AG04449 (cell line): ENCODE results near the gene IFT122.

ENCODE experiments used
- CTCF ChIA-PET: fragments of 350-600 bp; formaldehyde crosslinking; extraction: SDS; loops from one replicate; lab custom pipeline; 2021; ENCODE audit warnings: antibody characterized with exemption; lab: Yijun Ruan, JAX
- POLR2A ChIA-PET: fragments of 400-600, 350-600 bp; formaldehyde crosslinking; extraction: SDS; loops from one replicate; lab custom pipeline; 2020; ENCODE audit warnings: antibody characterized with exemption, inconsistent platforms; lab: Yijun Ruan, JAX
- DNase-seq: peaks from one replicate; pipeline ENCODE4 v3.0.0-alpha.2; 2010; ENCODE audit warnings: low read depth, low spot score
- H3K4me3 ChIP-seq: 2 replicates; pipeline ENCODE4 v1.5.1; 2011; ENCODE audit warnings: low read depth, mild to moderate bottlenecking, control low read depth, low read length
- TF ChIP-seq, protein P1 (sequence below): IDR thresholded peaks from one replicate; pipeline ENCODE4 v1.5.1; 2011; ENCODE audit warnings: mild to moderate bottlenecking, moderate library complexity, low read length, control low read depth, inconsistent platforms; ENCODE audit not compliant: insufficient read depth; ENCODE audit errors: missing control alignments

Gene IFT122

DNA sequence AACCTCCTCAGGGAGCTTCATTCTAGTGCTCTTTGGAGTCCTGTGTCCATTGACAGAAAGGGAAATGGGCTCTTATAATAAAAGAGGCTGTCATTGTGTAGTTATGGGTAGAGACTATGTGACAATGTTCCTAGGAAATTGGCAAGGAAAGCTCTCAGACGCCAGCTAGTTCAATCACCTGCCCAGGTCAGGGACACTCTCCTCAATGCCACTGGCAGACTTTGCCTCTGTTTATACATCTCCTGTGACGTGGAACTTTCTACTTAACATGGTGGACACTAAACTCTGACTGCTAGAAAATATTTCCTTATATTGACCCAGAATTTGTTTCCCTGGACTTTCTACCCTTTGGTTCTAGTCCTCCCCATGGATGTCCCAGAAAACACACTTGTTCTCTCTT is 14.4 kb upstream of the IFT122 start:
- TF ChIP-seq, protein P1, sequence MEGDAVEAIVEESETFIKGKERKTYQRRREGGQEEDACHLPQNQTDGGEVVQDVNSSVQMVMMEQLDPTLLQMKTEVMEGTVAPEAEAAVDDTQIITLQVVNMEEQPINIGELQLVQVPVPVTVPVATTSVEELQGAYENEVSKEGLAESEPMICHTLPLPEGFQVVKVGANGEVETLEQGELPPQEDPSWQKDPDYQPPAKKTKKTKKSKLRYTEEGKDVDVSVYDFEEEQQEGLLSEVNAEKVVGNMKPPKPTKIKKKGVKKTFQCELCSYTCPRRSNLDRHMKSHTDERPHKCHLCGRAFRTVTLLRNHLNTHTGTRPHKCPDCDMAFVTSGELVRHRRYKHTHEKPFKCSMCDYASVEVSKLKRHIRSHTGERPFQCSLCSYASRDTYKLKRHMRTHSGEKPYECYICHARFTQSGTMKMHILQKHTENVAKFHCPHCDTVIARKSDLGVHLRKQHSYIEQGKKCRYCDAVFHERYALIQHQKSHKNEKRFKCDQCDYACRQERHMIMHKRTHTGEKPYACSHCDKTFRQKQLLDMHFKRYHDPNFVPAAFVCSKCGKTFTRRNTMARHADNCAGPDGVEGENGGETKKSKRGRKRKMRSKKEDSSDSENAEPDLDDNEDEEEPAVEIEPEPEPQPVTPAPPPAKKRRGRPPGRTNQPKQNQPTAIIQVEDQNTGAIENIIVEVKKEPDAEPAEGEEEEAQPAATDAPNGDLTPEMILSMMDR = no peak
- no peak overlapping the region for H3K4me3 ChIP-seq
- ChIA-PET POLR2A (no interaction called here), CTCF (no interaction called here)
- no peak for DNase-seq

DNA sequence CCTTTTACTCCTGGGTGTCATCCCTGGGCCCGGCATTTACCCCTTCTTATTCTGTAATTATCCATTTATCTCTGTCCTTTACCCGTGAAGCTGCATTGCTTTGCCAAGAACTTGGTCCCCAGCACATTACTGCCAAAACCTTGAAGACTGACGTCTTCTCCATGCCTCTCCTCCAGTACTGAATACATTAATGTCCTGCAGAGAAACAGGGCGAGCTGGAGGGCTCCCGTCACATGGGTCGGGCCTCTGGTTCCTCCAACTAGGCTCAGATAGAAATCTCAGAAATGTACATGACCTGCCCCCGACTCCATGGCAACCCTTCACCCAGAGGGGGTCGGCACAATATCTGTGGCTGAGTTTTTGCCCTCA is 12.0 kb upstream of the IFT122 start:
- POLR2A ChIA-PET = interaction anchor here (0.7 to 3.1 kb wide), 2 partner anchors 12 to 112 kb away, joined by 3 to 13 read pairs; partner anchors contain the start of genes IFT122 and MBD4
- CTCF ChIA-PET = interaction anchor here (0.8 to 1.8 kb wide), 4 partner anchors 11 to 458 kb away, joined by 3 to 5 read pairs (median 4); no protein-coding TSS in a partner anchor

DNA sequence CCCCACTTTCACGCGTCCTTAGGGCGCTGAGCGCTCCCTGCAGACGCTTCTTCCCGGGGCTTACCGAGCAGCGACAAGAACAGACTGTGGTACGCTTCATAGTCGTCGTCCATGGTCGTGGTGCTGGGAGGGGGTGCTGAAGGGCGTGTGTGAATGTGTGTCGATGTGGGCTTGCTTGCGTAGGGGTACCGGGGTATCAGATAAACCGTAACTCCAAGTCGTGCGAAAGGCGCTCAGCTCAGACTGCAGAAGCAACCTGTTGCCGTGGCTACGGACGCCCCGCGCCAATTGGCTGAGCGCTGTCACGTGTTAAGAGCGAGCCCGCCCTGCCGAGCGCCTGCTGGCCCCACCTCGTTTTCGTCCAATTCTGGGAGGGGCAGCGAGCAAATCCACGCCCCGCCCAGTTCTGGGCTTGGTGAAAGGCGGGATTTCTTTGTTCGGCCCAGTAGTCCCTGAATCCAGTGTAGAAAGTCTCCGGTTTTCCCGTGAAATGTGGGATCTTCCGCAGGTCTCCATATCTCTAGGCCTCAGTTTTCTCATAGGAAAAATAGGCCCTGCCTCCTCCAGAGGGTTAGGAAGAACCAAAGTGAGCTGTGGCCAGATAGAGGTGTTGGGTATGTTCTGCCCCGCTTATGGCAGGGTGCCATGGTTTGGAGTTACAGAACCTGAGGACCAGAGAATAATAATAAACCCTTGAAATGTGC is 11.5 kb upstream of the IFT122 start, which contains the start of gene EFCAB12:
Gene EFCAB12 (minus strand): TSS at position 261 of the 704 bp plus-strand sequence. CDS start 148 bp downstream, at position 113.
- CTCF ChIA-PET = interaction anchor here (0.6 to 1.8 kb wide), 6 partner anchors 10 to 458 kb away, joined by 3 to 5 read pairs (median 3); no protein-coding TSS in a partner anchor
- POLR2A ChIA-PET = interaction anchor here (0.6 to 3.1 kb wide), 4 partner anchors 11 to 703 kb away, joined by 3 to 13 read pairs (median 3); partner anchors contain the start of genes IFT122, MBD4 and RAB7A
- peak within 1 kb of the TSS; percentile 75 for H3K4me3 ChIP-seq
- TF ChIP-seq, protein P1 = no peak
- peak; percentile 33 for DNase-seq

More for the DNA sequence above, 12.0 kb upstream of the IFT122 start:
- DNase-seq = no peak
- TF ChIP-seq, protein P1 = no peak
- H3K4me3 ChIP-seq = peak overlapping the region; percentile 75

DNA sequence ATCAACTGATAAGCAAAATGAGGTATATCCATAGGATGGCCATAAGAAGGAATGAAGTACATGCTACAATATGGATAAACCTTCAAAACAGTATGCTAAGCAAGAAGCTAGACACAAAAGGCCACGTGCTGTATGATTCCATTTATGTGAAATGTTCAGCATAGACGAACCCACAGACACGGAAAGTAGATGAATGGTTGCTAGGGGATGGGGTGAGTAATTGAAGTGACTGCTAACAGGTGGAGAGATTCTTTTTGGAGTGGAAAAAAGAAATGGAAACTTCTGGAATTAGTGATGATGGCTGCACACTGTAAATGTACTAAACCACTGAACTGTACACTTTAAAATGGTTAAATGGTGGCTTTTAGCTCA is 11.0 kb upstream of the IFT122 start:
- no peak for DNase-seq
- CTCF ChIA-PET = interaction anchor here (0.6 to 0.8 kb wide), 2 partner anchors 15 to 164 kb away, joined by 3 read pairs; no protein-coding TSS in a partner anchor
- TF ChIP-seq, protein P1 = no peak
- POLR2A ChIA-PET = interaction anchor here (0.6 to 3.1 kb wide), 3 partner anchors 11 to 703 kb away, joined by 3 to 13 read pairs (median 3); partner anchors contain the start of genes IFT122, MBD4 and RAB7A
- H3K4me3 ChIP-seq = no peak overlapping the region

DNA sequence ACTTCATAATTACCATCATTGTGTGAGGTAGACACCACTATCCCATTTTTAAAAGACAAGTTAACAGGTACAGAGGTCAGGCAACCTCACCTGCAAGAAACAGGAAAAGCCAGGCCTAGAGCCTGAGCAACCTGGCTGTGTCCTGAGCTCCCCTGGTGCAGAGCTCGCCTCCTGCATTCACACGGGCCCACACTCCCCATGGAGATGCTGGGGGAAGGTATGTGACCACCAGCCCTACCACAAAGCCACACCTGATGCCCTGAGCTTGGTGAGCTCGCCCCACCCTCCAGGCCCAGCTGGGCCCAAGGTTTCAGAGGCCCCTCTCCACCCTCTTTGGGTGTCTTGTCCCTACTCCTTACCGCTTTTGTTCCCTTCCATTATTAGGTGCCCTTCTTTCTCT is 10.4 kb upstream of the IFT122 start:
- TF ChIP-seq, protein P1 = no peak
- ChIA-PET POLR2A (interaction anchor here (3.1 kb wide), 1 partner anchor 10 kb away, joined by 13 read pairs; the partner anchor contains the start of genes IFT122 and MBD4), CTCF (interaction anchor here (0.8 kb wide), 1 partner anchor 14 kb away, joined by 3 read pairs; no protein-coding TSS in a partner anchor)
- DNase-seq = no peak
- no peak overlapping the region for H3K4me3 ChIP-seq

DNA sequence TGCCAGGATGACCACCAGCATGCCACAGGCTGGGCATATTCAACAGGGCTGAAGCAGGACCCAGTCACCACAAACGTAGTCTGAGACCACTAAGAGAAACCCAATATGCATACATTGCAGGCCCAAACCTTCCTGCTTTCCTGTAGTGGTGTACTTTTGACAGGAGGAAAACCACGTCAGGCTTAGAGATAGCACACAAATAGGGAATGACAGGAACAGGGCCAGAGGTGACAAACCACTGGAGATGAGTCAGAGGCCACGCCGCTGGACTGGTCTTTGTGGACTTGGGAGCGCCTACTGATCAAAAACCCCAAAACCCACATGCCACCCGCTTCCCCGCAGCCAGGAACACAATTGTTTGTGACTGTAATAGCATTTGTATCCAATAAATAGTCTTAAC is 8.0 kb upstream of the IFT122 start:
- H3K4me3 ChIP-seq = no peak overlapping the region
- TF ChIP-seq, protein P1 = no peak
- no peak for DNase-seq
- CTCF ChIA-PET = no interaction called here
- POLR2A ChIA-PET = no interaction called here
